Renal pelvis (tissue), 4 donors: Measurements from ENCODE around the gene BCAS3. TPM values are rescaled to one million over a fixed set of nuclear protein-coding genes. Genes with fewer than 3 reads are reported as not detected.

Experiments used
- DNase-seq: peaks from one replicate; pipeline ENCODE4 v3.0.0-alpha.2; 2013
- polyA plus RNA-seq, 3 donors: library from polyadenylated mRNA; unstranded; fragments of 120-200 nt; gene quantifications; one replicate each; pipeline ENCODE4 v1.2.1, GENCODE V29; 2013; ENCODE audit not compliant: insufficient read length in 3 of 3

Gene BCAS3
- polyA plus RNA-seq, 3 donors, result 30.1 to 34.5 (median 32.6) TPM

DNA sequence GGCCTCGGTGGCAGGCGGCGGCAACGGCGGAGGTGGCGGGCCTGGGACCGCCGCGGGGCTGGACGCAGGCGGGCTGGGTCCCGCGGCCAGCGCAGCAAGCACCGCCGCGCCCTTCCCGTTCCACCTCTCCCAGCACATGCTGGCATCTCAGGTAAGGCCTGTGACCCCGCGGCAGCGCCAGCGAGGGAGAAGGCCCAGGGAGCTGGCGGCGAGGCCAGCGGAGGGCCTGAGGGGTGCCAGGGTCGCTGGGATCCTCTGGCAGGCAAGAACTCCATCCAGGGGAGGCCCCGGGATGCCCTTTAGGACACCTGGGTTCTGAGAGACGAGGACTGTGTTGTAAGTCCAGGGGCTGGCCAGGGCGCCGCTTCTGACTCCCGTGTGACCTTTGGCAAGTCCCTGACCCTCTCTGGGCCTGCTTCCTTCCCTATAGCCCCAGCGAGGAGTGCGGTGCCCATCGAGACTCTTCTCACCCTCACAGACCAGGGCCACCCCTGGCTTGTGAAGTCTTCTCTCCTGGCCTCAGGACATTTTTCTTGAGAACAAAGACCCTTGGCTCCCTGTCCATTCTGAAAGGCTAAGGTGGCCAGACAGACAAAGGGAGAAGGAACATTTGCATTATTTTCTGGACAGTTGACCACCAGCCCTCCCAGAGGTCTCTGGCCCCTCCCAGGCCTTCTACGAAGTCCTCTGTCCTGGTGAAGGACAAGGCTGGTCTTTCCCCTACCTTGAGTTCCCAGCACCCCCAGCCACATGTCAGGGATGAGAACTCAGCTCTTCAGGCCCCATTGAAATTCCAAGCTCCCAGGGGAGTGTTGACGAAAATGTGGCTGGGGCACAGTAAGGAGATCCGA lies 728.3 kb downstream of the BCAS3 start:
- DNase-seq, result no peak

DNA sequence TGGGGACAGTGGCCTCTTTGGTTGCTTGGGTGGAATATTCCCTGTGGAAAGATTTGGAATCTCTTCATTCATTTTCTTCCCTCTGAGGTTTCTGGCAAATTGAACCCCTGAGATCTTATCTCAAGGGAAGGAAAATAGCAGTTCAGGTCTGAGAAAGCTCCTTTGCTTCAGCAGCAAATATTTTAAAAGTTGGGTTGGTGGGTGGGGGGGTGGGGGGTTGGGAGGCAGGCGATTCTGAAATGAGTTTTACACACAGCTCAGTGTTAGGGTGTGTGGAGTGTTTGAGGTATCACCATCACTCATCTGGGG lies 728.8 kb downstream of the BCAS3 start:
- DNase-seq, result no peak

- no peak for DNase-seq
Observed at GRCh38 chr17:61406971-61407911, 729.6 kb downstream of the BCAS3 start.

GRCh38 chr17:61408151-61409041 lies 730.7 kb downstream of the BCAS3 start:
- DNase-seq, result no peak

- DNase-seq, result no peak
Observed at GRCh38 chr17:61409301-61410112, 731.9 kb downstream of the BCAS3 start.

DNA sequence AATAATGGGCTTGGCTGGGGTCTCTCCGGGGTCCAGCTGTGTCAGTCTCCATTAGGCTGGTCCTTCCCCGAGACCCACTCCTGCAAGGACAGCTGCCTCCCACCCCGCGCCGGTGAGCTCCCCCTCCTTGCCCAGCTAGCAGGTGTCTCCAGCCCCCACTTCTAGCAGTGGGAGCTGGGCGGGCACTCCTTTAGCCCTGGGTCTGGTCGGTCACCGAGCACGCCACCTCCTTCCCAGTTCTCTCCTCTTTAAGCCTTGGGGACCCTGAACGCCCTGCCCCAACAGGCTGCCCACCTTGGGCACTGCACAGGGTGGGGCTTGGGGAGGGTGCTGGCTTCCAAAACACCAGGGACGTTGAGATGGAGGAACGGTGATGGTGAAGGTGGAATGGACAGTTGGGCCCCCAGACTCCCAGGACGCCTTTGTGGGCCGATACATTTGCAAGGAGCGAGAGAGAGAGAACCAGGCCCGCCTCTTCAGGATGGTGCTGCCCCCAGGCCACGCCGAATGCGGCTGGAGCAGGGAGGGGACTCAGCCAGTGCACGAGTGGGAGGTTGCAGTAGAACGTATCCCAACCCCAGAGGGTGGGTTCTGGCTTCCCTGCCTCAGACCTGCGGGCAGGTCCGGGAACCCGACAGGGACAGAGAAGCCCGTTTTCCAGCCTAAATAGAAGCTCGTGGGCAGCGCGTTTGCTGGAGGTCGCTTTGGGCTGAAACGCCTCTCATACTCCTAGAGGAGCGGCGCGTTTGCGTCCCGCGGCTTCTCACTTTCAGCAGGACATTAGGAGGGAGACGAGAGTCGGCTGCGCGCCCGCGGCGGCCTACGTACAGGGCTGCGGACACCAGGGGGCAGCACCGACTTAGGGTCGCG lies 732.7 kb downstream of the BCAS3 start:
- peak; percentile 84 for DNase-seq

DNA sequence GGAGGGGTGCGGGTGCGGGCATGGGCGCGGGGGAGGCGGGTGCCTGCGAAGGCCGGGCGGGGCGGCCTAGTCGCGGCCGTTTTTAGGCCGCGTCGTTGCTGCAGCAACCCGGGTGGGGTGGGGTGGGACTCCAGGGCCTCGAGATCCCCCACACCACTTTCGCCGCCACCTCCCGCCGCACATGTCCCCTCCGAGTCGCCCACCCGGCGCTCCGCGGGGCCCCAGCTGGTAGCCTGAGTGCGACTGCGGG lies 733.3 kb downstream of the BCAS3 start:
- DNase-seq, result no peak

GRCh38 chr17:61411261-61412142 lies 733.9 kb downstream of the BCAS3 start:
- no peak for DNase-seq

DNA sequence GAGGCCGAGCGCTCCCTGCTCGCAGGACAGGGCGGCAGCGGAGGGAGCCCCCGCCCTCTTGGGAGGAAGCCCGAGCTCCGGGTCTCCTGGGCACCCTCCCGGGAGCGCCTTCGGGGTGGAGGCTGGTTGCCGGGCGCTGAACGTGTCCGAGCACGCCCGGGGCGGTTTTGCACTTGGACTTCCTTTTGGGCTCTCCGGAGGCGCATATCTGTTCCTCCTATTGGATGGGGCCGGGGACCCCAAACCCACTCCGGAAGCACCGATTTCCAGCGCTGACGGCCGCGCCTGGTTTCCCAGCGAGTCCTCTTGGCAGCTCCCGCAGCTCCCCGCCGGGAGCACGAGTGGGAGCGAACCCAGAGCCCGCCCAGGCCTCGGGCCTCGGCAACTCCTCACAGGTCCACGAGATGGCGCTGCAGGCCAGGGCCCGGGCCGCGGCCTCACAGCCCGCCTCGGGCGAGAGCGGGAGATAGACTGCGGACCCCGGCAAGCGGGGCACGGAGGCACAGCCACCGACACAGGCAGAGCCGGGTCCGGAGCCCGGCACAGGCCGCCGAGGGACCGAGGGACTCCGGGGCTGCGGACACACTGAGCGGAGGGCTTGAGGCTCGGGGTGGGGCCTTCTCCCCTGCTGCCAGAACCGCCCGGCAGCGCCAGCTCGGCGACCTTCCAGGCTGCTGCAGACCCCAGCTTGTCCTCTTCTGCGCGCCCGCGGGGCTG lies 734.6 kb downstream of the BCAS3 start:
- DNase-seq, result peak; percentile 81

DNA sequence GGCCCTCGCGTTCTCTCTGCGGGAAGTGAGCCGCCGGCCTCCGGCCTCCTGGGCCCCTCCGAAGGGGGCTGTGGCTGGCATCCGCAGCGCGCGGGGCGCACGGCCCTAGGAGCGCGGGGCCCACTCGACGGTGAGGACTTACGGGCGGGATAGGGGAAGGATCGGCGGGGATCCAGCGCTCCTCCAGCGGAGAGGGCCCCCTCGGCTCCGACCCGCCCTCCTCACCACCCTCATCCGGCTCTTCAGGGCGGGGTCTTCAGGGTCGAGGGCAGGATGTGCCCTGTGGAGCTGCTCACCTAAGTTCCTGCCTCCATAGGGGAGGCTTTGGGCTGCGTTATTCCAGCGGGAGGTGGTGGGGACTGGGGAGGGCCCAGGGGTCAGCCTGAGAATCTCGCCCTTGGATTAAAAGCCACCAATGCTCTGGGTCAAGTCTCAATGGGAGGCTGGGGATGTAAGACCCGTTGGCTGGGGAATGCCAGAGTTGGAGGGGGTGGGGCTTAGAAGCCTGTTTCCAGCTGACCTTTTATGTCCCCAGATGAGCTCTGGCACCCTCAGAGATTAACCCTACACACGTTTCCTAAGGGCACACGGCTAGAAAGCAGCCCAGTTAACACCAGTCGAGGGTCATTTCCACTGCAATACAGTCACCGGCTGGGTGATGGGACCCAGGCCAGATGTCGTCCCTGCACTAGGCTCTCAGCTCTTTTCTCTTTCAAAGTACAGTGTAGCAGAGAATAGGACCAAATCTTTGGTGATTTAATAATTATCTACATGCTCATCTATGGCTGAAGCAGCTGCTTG lies 735.4 kb downstream of the BCAS3 start:
- DNase-seq, result no peak

- no peak for DNase-seq
Observed at GRCh38 chr17:61413661-61414126, 736.0 kb downstream of the BCAS3 start.

GRCh38 chr17:61414141-61414935 lies 736.7 kb downstream of the BCAS3 start:
- no peak for DNase-seq

DNA sequence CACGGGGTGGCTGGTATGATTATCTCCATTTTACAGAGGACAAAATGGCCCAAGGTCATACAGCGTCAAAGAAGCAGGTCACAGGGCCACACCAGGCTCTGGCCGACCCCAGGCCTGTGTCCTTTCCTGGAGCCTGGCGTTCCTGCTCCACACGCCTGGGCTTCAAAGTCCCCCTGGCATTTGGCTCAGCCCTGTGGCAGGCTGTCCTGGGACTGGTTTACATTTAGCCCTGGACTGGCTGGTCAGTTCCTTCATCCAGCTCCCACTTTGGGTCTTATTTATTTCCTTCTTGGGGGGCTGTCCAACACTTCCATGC lies 737.2 kb downstream of the BCAS3 start:
- no peak for DNase-seq

DNA sequence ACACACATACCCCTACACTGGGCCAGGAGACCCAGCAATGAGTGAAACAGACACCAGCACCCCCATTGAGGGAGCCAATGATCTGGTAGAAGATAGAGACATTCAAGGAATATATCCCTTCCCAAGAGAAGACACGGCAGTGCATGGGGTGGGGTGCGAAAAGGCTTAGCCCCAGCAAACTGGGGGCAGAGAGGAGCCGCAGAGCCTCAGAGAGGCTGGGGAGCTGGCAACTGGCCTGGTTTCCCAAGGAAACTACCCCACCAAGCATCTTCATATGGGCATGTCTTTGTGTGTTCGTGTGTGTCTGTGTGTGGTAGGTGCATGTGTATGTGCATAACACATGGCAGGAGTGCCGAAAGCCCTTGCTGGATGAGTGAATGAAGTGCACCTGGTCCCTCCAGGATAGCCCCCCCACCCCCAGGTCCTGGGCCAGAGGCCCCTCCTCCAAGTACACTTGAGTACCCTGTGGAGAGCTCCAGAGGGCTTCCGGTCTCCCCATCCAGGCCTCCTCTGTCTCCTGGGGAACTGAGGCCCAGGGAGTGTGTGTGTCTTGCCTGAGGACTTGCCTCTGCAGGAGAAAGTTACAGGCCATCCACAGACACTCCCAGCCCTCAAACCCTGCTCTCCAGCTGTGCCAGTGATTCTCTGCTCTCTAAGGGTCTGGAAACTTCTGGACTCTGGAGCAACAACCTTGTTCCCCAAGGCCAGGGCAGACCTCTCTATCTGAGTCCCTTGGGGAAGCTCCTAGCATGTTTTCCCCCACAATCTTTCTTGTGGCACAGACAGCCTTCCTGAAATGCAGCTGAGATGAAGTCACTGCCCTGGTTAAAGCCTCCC lies 737.9 kb downstream of the BCAS3 start:
- DNase-seq, result no peak

DNA sequence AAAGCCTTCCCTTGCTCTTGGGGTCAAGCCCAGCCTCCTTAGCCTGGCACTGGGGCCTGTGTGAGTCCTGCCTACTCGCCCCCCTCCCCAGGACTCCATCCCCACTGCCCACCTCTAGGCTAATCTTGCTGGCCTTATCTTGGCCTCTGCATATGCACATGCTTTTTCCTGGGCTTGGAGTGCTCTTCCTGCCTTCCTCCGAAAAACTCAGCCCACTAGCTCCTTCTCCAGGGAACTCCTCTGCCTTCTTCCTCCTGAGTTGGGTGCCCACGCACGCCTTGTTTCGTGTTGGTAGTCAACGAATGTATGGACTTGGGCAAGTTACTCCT lies 738.5 kb downstream of the BCAS3 start:
- DNase-seq, result no peak
